Ovary (tissue), 9 donors: ENCODE results near the gene PIWIL4. TPM values are rescaled to one million over a fixed set of nuclear protein-coding genes. Genes with fewer than 3 reads are reported as not detected.

Source experiments
- DNase-seq, 5 donors: peaks; one replicate each; pipeline ENCODE4 v3.0.0-alpha.2; 2019 to 2020
- H3K27ac ChIP-seq, 2 donors: fragments of 200-600 bp; one replicate each; pipeline versions ENCODE4 v1.5.1 to v1.8.0; 2019 to 2022
- H3K27me3 ChIP-seq: fragments of 200-600 bp; one replicate; pipeline ENCODE4 v1.8.0; 2022
- H3K36me3 ChIP-seq: fragments of 200-600 bp; sonication (generic); one replicate; pipeline ENCODE4 v1.5.1; 2019
- H3K4me1 ChIP-seq: one replicate; pipeline ENCODE4 v1.8.1; 2013; ENCODE audit warnings: mild to moderate bottlenecking, moderate library complexity; ENCODE audit not compliant: insufficient read depth
- H3K4me3 ChIP-seq: fragments of 200-600 bp; sonication (generic); one replicate; pipeline ENCODE4 v1.5.1; 2017
- H3K9me3 ChIP-seq, 2 donors: fragments of 200-600 bp in 1 of 2; sonication (generic) in 1 of 2; one replicate each; pipeline versions ENCODE4 v1.5.1 to v1.8.1; 2013 to 2019; ENCODE audit warnings: mild to moderate bottlenecking in 1 of 2, moderate library complexity in 1 of 2
- EP300 ChIP-seq: sonication (generic); formaldehyde crosslinking; IDR thresholded peaks from one replicate; pipeline ENCODE4 v1.6.1; 2017; ENCODE audit warnings: antibody characterized with exemption
- POLR2A ChIP-seq: fragments of 450-650 bp; IDR thresholded peaks from one replicate; pipeline ENCODE4 v1.6.1; 2017; ENCODE audit warnings: antibody characterized with exemption, mild to moderate bottlenecking, moderate library complexity
- WGBS, 3 donors: extraction: QIAGEN DNeasy Blood & Tissue Kit in 1 of 3; methylation state at CpG; one replicate each; pipeline versions ENCODE4 v1.1.5 to v1.1.7; 2013 to 2017; 5-methylcytosine and 5-hydroxymethylcytosine counted together
- intact Hi-C, 4 donors: fragments of 100-400 bp; cut with DNase I; formaldehyde crosslinking; loops; one replicate each; pipeline versions ENCODE4 v1.11.0 to v1.15.1; 2022 to 2023
- polyA plus RNA-seq, 2 donors: library from polyadenylated mRNA; stranded (reverse); fragments of 200-250 nt in 1 of 2; fragments of 350-450 nt in 1 of 2; fragmentation: Illumina TruSeq in 1 of 2; extraction: RNeasy Lipid Tissue Mini Kit (QIAGEN cat#74804) in 1 of 2; gene quantifications; one replicate each; pipeline ENCODE4 v1.2.3, GENCODE V29; 2013 to 2014
- total RNA-seq, 7 donors: library from RNA; depleted of rRNA in 2 of 7; stranded (reverse); fragments of >200 nt in 2 of 7; fragmentation: NEBNext Ultra II Directional in 3 of 7; extraction: Animal tissue kit (Norgen Biotek cat#: 25700) in 3 of 7; gene quantifications; one replicate each; pipeline versions ENCODE4 v1.1.0 to v1.2.4, GENCODE V29; 2016 to 2023
- TF ChIP-seq, protein P1 (sequence below), 3 donors: fragments of 450-650 bp in 2 of 3; fragments of 200-600 bp in 1 of 3; IDR thresholded peaks; one replicate each; pipeline versions ENCODE4 v1.5.1 to v1.8.0; 2016 to 2022; ENCODE audit warnings: antibody characterized with exemption in 3 of 3, mild to moderate bottlenecking in 1 of 3
- donor health status: DM: no; HTN: no; CAD: no; lungs with moderate emphysema.
- donor health status: DM: no; HTN: no; CAD: no.
- donor health status: Bipolar disorder and iron deficiency.
- donor health status: DM: yes; HTN: yes; CAD: no.
- donor health status: DM: no; HTN: no; CAD: no.
- donor health status: DM: yes; HTN: yes; CAD: no.

Gene PIWIL4
- total and polyA plus RNA-seq, 9 donors: 1.9 to 4.6 (median 3.6) TPM

DNA sequence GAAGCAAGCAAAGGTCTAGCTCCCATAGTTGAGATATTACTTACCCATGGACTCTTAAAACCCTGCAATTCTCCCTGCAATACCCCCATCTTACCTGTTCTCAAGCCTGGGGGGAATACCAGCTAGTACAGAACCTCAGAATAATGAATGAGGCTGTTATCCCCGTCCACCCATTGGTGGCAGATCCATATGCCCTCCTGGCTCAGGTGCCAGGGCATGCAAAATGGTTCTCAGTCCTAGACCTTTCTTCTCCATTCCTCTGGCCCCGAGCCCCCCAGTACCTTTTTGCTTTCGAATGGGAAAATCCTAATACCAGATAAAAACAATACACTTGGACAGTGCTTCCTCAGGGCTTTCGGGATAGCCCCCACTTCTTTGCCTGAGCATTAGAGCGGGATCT is 86.4 kb downstream of the PIWIL4 start:
- Histone ChIP-seq H3K27me3 (no peaks in the 10 kb centered on the region), H3K36me3 (no peaks in the 10 kb centered on the region), H3K9me3 (no peaks in the 10 kb centered on the region), H3K4me1 (no peaks in the 10 kb centered on the region), H3K27ac (no peak overlapping the region), H3K4me3 (no peak overlapping the region)
- intact Hi-C loops: no loop called here
- no peak for TF ChIP-seq EP300
- TF ChIP-seq, protein P1, sequence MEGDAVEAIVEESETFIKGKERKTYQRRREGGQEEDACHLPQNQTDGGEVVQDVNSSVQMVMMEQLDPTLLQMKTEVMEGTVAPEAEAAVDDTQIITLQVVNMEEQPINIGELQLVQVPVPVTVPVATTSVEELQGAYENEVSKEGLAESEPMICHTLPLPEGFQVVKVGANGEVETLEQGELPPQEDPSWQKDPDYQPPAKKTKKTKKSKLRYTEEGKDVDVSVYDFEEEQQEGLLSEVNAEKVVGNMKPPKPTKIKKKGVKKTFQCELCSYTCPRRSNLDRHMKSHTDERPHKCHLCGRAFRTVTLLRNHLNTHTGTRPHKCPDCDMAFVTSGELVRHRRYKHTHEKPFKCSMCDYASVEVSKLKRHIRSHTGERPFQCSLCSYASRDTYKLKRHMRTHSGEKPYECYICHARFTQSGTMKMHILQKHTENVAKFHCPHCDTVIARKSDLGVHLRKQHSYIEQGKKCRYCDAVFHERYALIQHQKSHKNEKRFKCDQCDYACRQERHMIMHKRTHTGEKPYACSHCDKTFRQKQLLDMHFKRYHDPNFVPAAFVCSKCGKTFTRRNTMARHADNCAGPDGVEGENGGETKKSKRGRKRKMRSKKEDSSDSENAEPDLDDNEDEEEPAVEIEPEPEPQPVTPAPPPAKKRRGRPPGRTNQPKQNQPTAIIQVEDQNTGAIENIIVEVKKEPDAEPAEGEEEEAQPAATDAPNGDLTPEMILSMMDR (IDR thresholded peaks at IDR 0.05): no peak
- TF ChIP-seq POLR2A: no peak
- DNase-seq: no peak
- 89 to 92% (median 91%) methylated on average over 5 of the region's 5 CpGs for WGBS, 3 donors

DNA sequence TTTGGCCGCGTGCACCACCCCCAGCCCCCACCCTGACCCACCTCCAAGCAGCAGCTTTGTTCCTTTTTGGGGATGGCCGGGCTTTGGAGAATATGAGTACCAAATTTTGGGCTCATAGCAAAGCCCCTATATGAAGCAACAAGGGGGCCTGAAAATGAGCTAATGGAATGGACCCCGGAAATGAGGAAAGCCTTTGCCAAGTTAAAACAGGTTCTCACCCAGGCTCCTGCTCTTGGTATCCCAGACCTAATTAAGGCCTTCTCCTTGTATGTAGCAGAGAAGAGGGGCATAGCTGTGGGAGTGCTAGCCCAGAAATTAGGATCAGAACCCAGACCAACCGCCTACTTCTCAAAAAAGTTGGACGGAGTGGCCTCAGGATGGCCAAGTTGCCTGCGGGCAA is 87.0 kb downstream of the PIWIL4 start:
- Histone ChIP-seq H3K36me3 (no peaks in the 10 kb centered on the region), H3K27ac (no peak overlapping the region), H3K9me3 (no peaks in the 10 kb centered on the region), H3K4me1 (no peaks in the 10 kb centered on the region), H3K27me3 (no peaks in the 10 kb centered on the region), H3K4me3 (no peak overlapping the region)
- TF ChIP-seq EP300 (no peak), POLR2A (no peak)
- TF ChIP-seq, protein P1 (IDR thresholded peaks at IDR 0.05): no peak
- WGBS, 3 donors: 96 to 97% (median 97%) methylated on average over 7 of the region's 7 CpGs
- DNase-seq: no peak
- intact Hi-C loops: no loop called here

DNA sequence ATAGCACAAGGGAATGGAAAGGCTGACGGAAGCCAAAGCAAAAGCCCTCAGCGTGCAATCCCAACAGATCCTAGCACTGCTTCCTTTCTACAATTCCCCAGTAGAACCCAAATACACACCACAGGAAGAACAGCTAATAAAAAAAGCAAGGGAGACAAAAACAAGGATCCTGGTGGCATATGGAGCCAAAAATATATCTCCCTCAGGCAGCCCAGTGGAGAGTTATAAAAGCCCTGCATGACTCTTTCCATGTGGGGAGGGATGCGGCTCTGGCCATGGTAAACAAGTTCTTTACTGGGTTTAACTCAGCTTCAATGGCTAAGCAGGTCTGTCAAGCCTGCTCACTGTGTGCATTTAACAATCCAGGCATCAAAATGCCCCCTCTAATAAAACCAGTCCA is 88.1 kb downstream of the PIWIL4 start:
- WGBS, 3 donors: 79 to 82% (median 80%) methylated on average over 3 of the region's 3 CpGs
- Histone ChIP-seq H3K9me3 (no peaks in the 10 kb centered on the region), H3K27ac (no peak overlapping the region), H3K27me3 (no peaks in the 10 kb centered on the region), H3K36me3 (no peaks in the 10 kb centered on the region), H3K4me1 (no peaks in the 10 kb centered on the region), H3K4me3 (no peak overlapping the region)
- intact Hi-C loops: no loop called here
- TF ChIP-seq POLR2A (no peak), EP300 (no peak)
- TF ChIP-seq, protein P1 (IDR thresholded peaks at IDR 0.05): no peak
- no peak for DNase-seq

DNA sequence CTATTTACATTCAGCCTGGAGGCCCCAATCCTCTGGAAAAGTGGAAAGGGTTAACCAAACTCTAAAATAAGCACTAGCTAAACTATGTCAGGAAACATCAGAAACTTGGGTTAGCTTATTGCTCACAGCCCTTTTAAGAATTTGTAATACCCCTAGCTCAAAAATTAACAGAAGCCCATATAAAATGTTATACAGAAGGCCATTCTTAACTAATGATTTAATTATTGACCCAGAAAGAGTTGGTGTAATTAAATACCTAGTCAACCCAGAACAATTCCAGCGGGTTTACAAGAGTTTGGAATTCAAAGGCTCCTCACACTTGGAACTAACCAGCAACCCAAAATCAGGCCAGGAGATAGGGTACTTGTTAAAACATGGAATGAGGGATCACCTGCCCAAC is 88.8 kb downstream of the PIWIL4 start:
- TF ChIP-seq POLR2A (no peak), EP300 (no peak)
- TF ChIP-seq, protein P1 (IDR thresholded peaks at IDR 0.05): no peak
- Histone ChIP-seq H3K27ac (no peak overlapping the region), H3K36me3 (no peaks in the 10 kb centered on the region), H3K4me1 (no peaks in the 10 kb centered on the region), H3K9me3 (no peaks in the 10 kb centered on the region), H3K27me3 (no peaks in the 10 kb centered on the region), H3K4me3 (no peak overlapping the region)
- WGBS, 3 donors: 80 to 97% (median 90%) methylated on average over 1 of the region's 1 CpG
- DNase-seq: no peak
- intact Hi-C loops: no loop called here

DNA sequence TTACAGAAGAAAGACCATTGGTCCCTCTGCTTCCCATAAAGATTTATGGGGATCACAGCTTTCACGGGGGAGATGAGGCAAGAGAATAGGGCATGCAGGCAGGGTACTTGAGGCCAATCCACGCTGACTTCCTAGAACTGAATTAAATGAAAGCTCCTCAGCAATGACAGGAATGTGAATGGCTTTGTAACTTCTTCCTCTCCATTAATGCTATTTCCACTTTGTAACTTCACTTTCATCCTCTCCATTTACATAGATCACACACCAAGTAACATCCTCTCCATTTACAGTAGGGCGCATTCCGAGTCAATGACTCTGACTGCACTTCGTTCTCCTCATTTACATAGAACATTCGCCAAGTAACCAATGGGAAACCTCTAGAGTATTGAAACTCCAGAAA is 89.8 kb downstream of the PIWIL4 start:
- intact Hi-C loops: no loop called here
- TF ChIP-seq, protein P1 (IDR thresholded peaks at IDR 0.05): no peak
- TF ChIP-seq POLR2A (no peak), EP300 (no peak)
- Histone ChIP-seq H3K9me3 (no peaks in the 10 kb centered on the region), H3K4me1 (no peaks in the 10 kb centered on the region), H3K4me3 (no peak overlapping the region), H3K27ac (no peak overlapping the region), H3K27me3 (no peaks in the 10 kb centered on the region), H3K36me3 (no peaks in the 10 kb centered on the region)
- 77 to 78% (median 78%) methylated on average over 6 of the region's 6 CpGs for WGBS, 3 donors
- DNase-seq: no peak
